Measurements from ENCODE around the gene C19orf18. TPM values are rescaled to one million over a fixed set of nuclear protein-coding genes. Genes with fewer than 3 reads are reported as not detected.
A peak's percentile ranks its signal among the peaks of the same experiment; 100 is the strongest.

The C19orf18 gene
- total and polyA plus RNA-seq, 8 donors, result 0.16 to 7.9 (median 0.59) TPM; not detected in 1

DNA sequence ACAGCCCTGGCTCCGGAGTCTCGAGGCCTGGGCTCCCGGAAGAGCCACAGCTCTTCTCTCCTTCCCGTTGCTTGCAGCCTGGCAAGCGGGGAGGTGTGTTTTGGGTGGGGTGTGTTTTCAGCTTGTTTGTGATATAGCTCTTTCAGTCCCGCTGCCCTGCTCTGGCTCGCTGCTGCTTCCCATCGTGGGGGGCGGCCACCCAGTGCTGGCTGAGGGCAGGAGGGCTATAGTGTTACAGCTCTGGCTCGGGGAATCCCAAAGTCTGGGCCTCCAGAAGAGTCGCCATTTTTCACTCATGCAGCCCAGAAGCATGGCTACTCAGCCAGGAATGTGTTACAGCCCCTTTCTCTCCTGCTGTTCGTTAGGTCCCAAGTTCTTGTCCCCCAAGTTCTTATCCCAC, 24.6 kb downstream of the C19orf18 start:
- intact Hi-C loops (cut with DNase I), result no loop called here
- no peaks in the 10 kb centered on the region for H3K9me3 ChIP-seq
- TF ChIP-seq, protein P1, sequence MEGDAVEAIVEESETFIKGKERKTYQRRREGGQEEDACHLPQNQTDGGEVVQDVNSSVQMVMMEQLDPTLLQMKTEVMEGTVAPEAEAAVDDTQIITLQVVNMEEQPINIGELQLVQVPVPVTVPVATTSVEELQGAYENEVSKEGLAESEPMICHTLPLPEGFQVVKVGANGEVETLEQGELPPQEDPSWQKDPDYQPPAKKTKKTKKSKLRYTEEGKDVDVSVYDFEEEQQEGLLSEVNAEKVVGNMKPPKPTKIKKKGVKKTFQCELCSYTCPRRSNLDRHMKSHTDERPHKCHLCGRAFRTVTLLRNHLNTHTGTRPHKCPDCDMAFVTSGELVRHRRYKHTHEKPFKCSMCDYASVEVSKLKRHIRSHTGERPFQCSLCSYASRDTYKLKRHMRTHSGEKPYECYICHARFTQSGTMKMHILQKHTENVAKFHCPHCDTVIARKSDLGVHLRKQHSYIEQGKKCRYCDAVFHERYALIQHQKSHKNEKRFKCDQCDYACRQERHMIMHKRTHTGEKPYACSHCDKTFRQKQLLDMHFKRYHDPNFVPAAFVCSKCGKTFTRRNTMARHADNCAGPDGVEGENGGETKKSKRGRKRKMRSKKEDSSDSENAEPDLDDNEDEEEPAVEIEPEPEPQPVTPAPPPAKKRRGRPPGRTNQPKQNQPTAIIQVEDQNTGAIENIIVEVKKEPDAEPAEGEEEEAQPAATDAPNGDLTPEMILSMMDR (IDR thresholded peaks at IDR 0.05), result no peak
- no peaks in the 10 kb centered on the region for H3K27me3 ChIP-seq
- H3K36me3 ChIP-seq, result no peaks in the 10 kb centered on the region
- DNase-seq (no peak), FAIRE-seq (no peak), ATAC-seq (no peak)
- no peaks in the 10 kb centered on the region for H3K4me1 ChIP-seq
- 80 to 92% methylated on average over 12 of the region's 12 CpGs for WGBS, 2 donors
- H3K27ac ChIP-seq, result no peak overlapping the region
- H3K4me3 ChIP-seq, result no peak overlapping the region

DNA sequence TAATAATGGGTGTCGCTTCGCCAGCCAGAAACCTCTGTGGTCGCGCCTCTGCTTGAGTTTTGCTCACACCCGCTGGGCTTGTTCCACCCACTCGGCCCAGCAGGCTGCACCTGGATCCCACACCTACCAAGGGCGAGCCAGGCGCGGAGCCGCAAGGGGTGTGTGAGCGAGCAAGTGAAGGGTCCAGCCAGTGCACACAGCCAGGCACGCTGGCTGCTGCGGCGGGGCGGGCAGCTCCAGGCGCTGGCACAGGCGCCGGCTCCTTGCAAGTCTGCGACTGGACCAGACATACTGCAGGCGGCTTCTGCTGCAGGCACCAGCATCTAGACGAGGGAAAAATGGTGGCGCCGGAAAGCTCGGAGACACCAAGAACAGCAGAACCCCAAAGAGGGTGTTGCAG, 25.0 kb downstream of the C19orf18 start:
- Histone ChIP-seq H3K27me3 (no peaks in the 10 kb centered on the region), H3K9me3 (no peaks in the 10 kb centered on the region), H3K4me1 (no peaks in the 10 kb centered on the region), H3K4me3 (no peak overlapping the region), H3K36me3 (no peaks in the 10 kb centered on the region), H3K27ac (no peak overlapping the region)
- intact Hi-C loops (cut with DNase I), result no loop called here
- DNase-seq (peak in 2 of 6 donors; percentile 24 to 43), FAIRE-seq (no peak), ATAC-seq (no peak)
- WGBS, 2 donors, result 84 to 89% methylated on average over 24 of the region's 24 CpGs
- TF ChIP-seq, protein P1 (IDR thresholded peaks at IDR 0.05), result no peak

DNA sequence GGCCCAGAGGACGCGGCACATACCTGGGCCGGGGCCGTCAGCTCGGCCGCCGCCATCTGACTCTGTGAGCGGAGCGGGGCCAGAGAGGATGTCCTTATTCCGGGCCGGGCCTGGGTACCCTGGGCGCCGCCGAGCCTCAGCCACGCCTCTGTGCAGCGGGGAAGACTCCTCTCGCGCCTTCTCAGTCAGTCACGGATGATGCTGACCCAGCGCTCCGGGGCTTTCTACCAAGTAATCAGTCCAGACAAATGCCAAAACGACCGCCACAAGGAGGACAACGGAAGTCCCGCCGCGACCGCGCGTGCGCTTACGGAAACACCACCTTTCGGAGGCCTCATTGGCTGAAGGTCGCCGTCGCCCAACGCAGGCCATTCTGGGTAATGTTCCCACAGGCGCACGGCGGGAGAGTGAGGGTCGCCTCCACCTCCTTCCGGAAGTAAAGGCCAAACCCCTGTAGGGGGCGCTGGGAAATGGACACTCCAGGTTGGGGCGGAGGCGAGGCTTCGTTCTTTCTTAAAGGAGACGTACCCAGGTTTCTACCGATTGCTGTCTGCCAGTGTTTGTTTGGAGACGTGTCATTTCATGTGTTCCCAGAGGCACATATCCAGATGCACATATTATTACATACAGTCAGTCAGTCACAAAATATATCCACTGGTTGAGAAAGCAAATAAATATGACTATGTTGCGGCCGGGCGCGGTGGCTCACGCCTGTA, 26.8 kb downstream of the C19orf18 start, which contains the start of gene ZNF256:
Gene ZNF256 (minus strand): TSS at position 288 of the 716 bp plus-strand sequence. CDS start 232 bp downstream, at position 56.
- intact Hi-C loops (cut with DNase I), result no loop called here
- no peaks in the 10 kb centered on the region for H3K9me3 ChIP-seq
- peak within 1 kb of the TSS in 3 of 4 donors; percentile 13 to 52 (median 35) for H3K27ac ChIP-seq
- TF ChIP-seq, protein P1 (IDR thresholded peaks at IDR 0.05), result peak; percentile 33 to 51 (median 38)
- 5 to 6% methylated on average over 52 to 54 of the region's 54 CpGs for WGBS, 2 donors
- peaks cover 0 to 3% (median 0%) of the 10 kb centered on the region in 3 donors for H3K36me3 ChIP-seq
- no peaks in the 10 kb centered on the region for H3K27me3 ChIP-seq
- peak within 1 kb of the TSS; percentile 54 to 95 (median 82) for H3K4me3 ChIP-seq
- FAIRE-seq, result peak; percentile 92
- ATAC-seq, result peak; percentile 99
- DNase-seq, result peak; percentile 93 to 96 (median 93)
- H3K4me1 ChIP-seq, result no peaks in the 10 kb centered on the region

DNA sequence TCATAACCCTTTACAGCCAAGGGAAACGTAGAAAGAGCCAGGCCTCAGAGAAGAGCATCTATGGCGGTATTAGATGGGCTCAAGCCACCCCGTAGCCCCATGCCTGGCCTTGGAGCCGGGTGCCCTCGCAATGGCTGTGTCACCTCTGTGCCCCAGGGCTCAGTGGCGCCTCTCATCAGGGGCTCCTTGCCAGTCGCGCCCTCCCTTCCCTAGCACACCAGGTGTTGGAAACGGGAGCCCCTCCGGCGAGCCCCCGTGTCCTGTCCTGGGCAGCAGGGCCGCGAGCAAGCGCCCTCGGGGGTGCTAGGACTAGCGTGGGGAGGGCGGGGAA, 27.3 kb downstream of the C19orf18 start:
- Histone ChIP-seq H3K4me3 (peak overlapping the region; percentile 54 to 95 (median 82)), H3K9me3 (no peaks in the 10 kb centered on the region), H3K36me3 (peaks cover 0 to 8% (median 2%) of the 10 kb centered on the region in 3 donors), H3K27me3 (no peaks in the 10 kb centered on the region), H3K4me1 (no peaks in the 10 kb centered on the region), H3K27ac (peak overlapping the region in 3 of 4 donors; percentile 13 to 52 (median 35))
- intact Hi-C loops (cut with DNase I), result no loop called here
- peak in 1 of 6 donors; percentile 38 for DNase-seq
- FAIRE-seq, result no peak
- TF ChIP-seq, protein P1 (IDR thresholded peaks at IDR 0.05), result no peak
- 1 to 2% methylated on average over 18 of the region's 18 CpGs for WGBS, 2 donors
- peak in 2 of 4 donors; percentile 1 to 6 for ATAC-seq

DNA sequence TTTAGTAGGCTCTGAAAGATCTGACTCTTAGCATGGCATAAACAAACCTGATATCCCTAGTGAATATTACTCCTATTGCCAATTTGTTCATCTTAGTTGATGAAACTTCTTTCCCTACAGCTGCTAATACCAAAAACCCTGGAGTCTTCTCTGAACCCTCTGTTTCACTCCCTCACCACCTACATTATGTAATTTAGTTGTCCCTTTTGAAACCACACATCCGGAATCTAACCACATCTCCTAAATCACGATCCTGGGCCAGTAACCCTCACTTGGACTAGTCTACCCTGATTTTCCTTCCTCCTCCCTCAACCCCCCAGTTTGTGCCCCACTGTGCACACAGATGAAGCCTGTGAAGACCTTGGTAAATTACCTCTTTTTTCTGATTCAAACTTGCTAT, 28.0 kb downstream of the C19orf18 start:
- no peaks in the 10 kb centered on the region for H3K4me1 ChIP-seq
- intact Hi-C loops (cut with DNase I), result no loop called here
- ATAC-seq (no peak), DNase-seq (no peak), FAIRE-seq (no peak)
- no peaks in the 10 kb centered on the region for H3K9me3 ChIP-seq
- H3K4me3 ChIP-seq, result peak overlapping the region in 1 of 4 donors; percentile 95
- H3K27me3 ChIP-seq, result no peaks in the 10 kb centered on the region
- 61 to 65% methylated on average over 2 of the region's 2 CpGs for WGBS, 2 donors
- H3K36me3 ChIP-seq, result peaks cover 0 to 16% (median 7%) of the 10 kb centered on the region in 3 donors
- H3K27ac ChIP-seq, result no peak overlapping the region
- TF ChIP-seq, protein P1 (IDR thresholded peaks at IDR 0.05), result no peak

Data from pancreas (tissue), 10 donors.